HG03039 (cell line): ENCODE results near the gene NOS1AP.

Experiments
- ATAC-seq: cut with Tn5 transposase; IDR thresholded peaks from one replicate; pipeline ENCODE4 v1.9.1; 2021; ENCODE audit warnings: mild to moderate bottlenecking, moderate library complexity; ENCODE audit not compliant: unreplicated experiment

Gene NOS1AP

GRCh38 chr1:162285149-162285561 lies 215.7 kb downstream of the NOS1AP start:
- ATAC-seq: no peak

- ATAC-seq: no peak
These were observed 221.5 kb downstream of the NOS1AP start for GRCh38 chr1:162291000-162291399.

DNA sequence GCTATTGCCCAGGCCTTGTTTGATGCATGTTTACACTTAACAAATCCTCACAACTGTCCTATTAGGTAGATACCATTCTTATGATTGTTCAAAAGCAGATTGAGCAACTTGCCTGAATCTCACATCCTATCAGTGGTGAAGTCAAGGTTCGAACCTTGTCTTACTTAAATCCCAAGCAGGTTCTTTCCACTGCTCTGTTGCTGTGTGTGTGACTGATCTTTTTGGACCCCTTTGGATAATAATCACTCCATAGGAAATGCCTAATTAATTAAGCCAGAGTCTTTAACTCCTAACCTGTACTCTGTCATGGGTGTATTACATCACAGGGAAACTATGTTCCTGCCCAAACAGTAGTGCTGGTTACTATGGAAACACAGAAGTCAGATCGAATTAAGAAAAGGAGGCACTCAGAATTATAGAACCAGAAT lies 222.9 kb downstream of the NOS1AP start:
- ATAC-seq: no peak

- no peak for ATAC-seq
These were observed 223.7 kb downstream of the NOS1AP start for GRCh38 chr1:162293073-162293692.

- no peak for ATAC-seq
These were observed 224.5 kb downstream of the NOS1AP start for GRCh38 chr1:162294015-162294414.

DNA sequence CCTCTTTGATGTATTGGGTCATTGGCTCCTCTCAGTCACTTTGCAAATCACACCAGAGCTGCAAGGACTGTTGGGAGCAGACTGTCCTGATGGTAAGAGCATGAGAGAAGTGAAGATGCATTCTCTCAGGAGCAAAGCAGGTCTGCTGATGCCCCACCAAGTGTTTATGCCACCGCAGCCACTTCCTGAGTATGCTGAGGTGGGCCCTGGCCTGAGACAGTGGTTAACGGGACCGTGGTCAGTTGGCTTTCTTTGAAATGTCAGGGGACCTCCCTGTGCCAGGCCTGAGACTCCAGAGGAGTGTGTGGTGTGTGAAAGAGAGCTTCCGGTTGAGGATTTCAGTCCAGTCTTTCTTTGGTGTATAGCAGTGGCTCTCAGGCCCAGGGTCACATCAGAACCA lies 227.7 kb downstream of the NOS1AP start:
- no peak for ATAC-seq

- no peak for ATAC-seq
These were observed 228.8 kb downstream of the NOS1AP start for GRCh38 chr1:162298266-162298665.

DNA sequence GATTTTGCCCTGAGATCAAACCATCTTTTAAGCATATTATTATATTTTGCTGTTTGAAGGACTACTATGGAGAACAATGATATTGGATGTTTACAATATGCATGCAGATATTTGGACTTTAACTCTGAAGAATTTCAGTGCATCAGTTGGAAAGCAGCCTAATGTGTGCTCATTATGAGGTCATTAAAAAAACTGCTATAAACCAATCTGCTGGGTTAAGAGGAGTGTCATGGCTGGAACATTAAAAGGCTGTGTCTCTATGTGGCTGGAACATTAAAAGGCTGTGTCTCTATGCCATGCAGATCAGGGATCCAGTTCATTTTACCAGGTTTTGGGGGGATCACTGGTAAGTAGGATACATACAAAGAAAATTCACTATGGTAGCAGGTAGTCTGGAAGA lies 229.5 kb downstream of the NOS1AP start:
- no peak for ATAC-seq

DNA sequence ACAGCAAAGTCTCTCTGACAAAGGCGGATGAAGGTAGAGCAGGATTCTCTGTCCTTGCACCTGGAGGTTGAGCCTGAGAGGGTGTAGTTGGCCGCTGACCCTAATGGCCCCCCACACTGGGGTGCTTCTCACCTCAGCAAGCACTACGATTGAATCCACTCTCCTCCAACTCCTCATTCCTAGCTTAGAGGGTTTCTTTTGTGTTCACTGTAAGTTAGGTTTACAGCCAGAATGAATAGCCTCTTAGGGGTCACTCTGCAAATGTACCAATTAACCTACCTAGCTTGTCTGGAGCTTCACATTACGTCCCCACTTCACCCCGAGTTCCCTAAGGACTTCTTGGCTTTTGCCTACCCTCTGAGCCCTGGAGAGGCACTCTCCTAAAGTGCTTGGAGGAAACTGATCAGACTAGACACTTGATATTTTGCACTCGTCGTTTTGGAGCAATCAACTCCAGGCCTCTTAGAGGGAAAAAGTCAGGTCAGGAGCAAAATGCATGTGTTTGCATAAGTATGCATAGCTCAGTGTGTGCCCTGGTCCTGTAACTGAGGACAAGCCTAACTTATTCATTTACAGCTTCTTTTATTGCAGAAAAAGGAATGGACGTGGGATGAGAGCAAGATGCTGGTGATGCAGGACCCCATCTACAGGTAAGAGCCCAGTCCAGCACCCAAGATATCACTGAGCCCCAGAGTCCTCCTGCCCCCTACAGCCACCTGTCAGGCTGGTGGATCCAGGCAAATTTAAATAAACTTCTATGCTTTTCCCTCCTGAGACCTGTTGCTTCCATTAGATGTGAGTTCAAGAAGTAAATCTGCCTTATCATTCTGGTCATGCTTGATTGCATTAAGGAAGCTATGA lies 230.8 kb downstream of the NOS1AP start:
- no peak for ATAC-seq

DNA sequence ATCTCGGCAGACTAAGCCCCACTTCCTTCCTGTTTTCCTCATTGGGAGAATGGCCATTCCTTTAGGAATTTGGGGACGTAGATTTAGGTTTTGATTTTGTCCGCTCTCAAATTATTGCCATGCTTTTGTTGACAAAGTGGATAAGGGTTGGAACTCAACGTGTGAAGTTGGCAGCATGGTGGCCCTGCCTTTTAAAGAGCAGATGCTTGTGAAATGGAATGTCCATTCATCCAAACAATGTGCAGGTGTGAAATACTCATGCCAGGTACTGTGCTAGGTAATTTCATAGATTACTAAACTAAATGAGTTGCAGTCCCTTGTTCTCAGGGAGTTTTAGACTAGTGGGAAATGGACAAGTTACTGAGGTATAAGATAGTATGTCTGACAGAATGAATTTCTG lies 232.2 kb downstream of the NOS1AP start:
- ATAC-seq: no peak

GRCh38 chr1:162302306-162303003 lies 233.0 kb downstream of the NOS1AP start:
- no peak for ATAC-seq

DNA sequence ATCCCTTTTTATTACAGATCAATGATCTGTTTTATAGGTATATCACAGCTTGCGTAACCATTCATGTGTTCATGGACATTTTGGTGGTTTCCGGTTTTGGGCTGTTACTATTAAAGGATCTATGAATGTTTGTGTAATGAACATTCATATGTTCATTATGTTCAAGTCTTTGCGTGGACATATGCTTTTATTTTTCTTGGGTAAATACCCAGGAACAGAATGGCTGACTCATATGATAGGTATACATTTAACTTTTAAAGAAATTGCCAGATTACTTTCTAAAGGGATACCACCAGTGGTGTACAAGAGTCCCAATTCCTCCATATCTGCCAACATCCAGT lies 233.5 kb downstream of the NOS1AP start:
- ATAC-seq: no peak

GRCh38 chr1:162304736-162305135 lies 235.2 kb downstream of the NOS1AP start:
- no peak for ATAC-seq

GRCh38 chr1:162305969-162306368 lies 236.5 kb downstream of the NOS1AP start:
- no peak for ATAC-seq

DNA sequence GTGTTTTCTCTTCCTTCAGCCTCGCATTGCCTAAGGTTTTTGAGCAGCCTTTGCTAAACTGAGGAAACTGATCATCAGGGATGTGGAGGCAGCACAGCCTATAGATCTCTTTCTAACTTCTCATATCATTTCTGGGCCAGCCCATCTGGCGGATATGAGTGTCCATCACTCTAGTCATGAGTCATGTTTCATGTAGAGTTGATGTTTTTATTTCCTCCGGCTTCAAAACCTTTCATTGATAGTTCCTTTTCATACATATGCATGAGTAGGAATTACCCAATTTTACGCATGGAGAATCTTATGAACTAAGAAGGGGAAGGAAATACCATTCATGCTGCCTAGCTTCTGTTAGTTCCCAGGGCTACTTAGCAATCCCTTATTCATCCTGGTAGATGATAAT lies 240.8 kb downstream of the NOS1AP start:
- no peak for ATAC-seq

- no peak for ATAC-seq
These were observed 244.7 kb downstream of the NOS1AP start for GRCh38 chr1:162314206-162314605.

- no peak for ATAC-seq
These were observed 246.2 kb downstream of the NOS1AP start for GRCh38 chr1:162315673-162316072.

DNA sequence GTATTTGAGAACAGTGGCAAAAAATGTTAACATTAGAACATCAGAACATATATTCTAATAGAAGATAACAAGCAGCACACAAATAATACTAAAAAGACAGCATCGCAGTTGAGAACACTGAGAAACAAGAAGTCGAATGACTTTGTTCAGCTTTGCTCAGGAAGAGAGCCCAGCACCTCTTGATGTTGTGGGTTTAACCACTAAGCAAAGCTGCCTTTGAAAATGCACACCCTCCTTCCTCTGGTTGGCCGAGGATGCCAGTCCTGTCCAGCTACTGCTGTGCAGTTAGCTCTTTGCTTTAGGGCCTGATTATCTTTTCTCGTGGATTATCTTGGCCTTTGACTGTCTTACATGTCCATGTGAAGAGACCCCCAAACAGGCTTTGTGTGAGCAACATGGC lies 246.7 kb downstream of the NOS1AP start:
- no peak for ATAC-seq

DNA sequence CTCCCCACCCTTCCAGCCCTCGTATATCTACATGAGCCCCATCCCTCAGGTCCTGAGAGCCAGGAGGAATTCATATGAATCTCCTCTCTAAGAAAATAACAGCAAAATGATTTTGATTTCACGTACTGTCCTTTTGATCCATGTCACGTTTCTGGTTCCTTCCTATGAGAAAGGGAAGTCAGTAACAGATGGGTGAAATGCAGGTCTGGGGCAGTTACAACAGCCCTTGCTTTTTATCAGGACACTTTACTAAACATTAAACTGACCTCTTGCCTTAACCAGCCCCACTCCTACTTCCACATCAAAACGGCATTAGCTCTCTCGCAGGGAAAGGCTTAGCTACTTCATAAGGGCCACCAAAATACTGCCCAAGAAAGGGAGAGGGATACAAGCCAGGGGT lies 248.1 kb downstream of the NOS1AP start:
- ATAC-seq: no peak

GRCh38 chr1:162319493-162320175 lies 250.1 kb downstream of the NOS1AP start:
- ATAC-seq: no peak

DNA sequence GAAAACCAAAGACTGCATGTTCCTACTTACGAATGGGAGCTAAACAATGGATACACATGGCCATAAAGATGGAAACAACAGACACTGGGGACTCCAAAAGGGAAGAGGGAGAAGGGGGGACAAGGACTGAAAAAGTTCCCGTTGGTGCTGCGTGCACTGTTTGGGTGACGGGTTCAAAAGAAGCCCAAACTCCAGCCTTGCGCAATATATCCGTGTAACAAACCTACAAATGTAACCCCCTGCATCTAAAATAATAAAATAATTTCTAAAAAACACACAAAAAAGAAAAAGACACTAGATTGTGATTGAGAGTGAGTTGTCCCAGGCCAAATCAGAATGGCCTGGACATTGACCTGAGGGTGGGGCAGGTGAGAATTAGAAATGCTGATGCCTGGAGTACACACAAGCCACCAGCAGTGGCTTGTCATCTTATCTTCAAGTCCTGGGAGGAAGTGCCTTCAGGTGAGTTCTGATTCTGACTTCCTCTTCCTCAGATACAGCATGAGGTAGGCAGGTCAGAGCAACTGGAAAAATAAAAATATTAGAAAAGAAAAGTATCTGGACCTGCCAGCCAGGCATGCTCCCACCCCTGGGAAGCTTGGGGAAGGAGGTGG lies 252.4 kb downstream of the NOS1AP start:
- no peak for ATAC-seq
